GM18511 (cell line): ENCODE data around the gene AKAP8L.
"Not testable (repeated sequence)": the region's sequence is repeated elsewhere in the genome, so short reads cannot be mapped to it uniquely, and the experiment has no call there.

Experiments used
- ATAC-seq: cut with Tn5 transposase; IDR thresholded peaks from one replicate; pipeline ENCODE4 v1.9.1; 2021; ENCODE audit warnings: mild to moderate bottlenecking, moderate library complexity; ENCODE audit not compliant: unreplicated experiment

The AKAP8L gene

DNA sequence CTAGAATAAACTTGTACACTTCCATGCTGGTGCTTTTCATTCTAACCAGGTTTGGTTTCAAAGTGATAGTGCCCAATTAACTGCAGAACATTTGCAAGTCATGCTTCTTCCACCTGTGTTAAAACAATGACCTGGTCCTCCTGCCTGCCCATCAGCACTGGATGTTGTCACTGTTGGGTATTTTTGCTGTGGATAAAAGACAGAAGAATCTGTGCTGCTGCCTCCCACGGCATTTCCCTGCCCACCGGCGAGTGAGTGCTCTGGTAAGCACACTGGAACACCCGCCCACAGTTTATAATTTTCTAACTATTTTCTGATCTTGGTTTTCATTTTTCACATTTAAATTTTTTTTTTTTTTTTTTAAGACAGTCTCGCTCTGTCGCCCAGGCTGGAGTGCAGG lies 36.9 kb downstream of the AKAP8L start:
- ATAC-seq = no peak

DNA sequence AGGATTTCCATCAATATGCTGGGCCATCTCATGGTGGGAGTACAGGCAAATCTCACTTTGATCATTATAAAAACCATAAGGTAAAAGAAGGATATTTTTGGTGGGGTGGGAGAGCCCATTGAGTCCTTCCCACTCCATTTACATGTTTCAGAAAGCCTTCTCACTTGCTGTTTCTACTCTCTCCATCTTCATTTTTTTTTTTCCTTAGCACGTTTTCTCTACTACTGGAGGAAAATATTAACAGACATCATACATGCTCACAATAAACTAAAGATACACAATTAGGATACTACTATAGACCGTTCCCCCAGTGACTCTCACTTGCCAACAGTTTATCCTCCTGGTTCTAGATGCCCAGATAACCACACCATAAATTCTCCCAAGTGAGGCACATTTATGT lies 37.4 kb downstream of the AKAP8L start:
- no peak for ATAC-seq

DNA sequence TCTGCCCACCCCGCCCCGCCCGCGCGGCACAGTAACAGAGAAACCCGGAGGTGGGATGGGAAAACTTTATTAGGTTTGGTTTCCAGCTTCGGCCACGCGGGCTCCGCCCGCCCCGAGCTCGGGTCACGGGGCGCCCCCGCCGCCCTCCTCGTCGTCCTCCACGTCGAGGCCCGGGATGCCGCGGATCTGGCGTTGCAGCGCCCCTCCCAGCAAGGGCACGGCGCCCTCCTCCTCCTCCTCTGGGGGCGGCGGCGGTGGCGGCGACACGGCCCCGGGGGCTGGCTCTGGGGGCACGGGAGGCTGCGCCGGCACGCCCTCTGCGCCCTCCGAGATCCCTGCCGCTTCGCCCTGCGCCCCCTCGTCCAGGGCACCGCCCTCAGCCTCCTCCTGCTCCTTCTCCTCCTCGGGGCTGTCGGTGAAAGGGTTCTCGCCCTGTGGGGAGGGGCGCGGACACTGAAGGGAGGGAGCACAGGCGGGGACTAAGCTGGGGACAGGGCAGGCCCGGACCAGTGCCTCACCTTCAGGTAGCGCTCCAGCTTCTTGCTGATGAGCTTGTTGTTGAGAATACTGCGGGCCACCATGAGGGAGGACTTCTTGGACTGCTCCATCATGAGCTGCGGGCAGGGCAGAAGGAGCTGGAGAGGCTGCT lies 38.7 kb downstream of the AKAP8L start:
- ATAC-seq = peak; percentile 46

DNA sequence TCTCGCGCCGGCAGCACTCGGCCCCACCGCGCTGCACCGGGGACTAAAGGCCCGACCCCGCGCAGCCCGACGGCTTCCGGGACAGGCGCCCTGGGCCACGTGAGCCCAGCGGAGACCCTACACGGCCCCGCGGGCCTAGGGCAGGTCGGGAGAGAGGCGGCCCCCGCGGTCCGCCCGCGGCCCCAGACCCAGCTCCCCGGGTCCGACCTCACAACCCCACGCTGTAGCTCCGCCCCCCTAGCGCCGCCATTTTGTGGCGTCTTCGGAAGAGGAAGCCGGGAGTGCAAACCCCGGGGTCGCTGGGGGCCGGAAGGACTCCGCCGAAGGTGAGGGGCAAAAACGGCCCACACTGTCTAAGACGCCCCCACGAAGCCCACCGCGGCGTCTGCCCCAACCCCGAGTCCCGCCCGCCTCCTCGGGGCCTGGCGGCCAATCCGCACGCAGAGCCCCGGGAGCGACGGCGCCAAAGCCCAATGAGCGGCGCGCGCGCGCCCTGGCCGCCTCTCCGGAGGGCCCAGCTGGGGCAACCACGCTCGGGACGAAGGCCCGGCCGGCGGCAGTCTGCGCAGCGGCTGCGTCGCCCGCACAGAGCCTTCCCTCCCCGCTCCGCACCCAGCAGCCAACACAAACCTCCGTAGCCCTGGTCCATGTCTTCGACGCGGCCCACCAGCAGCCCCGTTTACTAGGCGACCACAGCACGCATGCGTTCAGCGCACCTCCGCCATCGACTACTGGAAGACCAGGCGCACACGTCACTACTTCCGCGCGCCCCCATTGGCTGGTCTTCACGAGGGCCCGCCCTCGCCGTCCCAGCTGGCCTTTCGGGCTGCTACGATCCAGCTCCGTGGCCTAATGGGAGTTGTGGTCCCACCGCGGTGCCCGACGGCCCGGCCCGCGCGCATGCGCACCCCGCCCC lies 39.4 kb downstream of the AKAP8L start, which contains the start of gene AKAP8:
Gene AKAP8 (minus strand): TSS at position 705 of the 916 bp plus-strand sequence. CDS start 56 bp downstream, at position 649.
- peak; percentile 84 for ATAC-seq

DNA sequence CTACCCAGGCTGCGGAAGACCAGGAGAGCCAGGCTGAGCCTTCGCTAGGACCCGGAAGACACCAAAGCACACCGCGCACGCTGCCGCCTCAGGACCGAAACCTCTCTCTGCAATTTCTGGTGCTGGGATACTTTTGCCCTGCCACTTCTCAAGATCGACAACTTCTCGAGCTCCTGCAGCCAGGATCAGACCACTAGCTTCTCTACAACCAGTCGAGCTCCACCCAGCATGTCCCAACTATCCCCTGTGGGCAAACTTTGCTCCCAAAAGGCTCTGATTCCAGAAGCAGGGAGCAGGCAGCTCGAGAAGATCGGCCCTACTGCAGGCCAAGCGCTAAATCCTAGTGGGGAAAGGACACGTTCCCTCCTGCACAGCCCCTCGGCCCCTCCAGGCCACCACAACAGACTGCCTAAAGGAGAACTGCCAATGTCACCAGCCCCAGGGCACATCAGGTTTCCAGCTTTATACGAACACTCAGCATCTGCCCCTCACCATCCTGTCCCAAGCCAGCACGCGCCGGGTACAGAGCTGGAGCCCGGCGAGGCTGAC lies 40.2 kb downstream of the AKAP8L start:
- ATAC-seq = no peak

DNA sequence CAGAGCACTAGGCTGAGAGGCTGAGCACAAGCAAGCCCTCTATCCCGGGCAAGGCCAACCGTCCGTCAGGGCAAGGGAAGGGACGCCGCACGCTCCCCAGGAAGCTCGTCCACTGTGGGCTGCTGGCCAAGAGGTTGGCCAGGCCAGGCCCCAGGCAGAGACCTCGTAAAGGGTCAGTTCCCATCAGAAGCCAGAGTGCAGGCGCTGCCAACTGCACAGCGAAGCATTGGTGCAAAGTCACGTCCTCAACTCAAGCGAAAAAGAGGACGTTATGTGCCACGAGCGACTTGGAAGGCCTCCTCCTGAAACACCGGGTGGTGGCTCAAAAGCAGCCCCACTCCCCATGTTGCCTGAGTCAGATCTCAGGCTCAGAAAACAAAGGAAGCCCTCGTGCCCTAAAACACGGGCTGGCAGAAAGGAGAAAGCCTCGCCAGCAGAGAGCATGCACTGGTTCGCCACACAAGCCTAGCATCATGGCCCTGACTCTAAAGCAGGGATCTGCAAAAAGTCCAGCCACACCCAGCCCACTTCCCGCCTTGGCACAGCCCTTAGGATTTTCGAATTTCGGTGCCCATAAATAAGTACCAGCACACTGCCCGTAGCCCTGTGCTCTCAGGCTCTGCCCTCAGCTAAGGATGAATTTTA lies 43.9 kb downstream of the AKAP8L start:
- no peak for ATAC-seq

DNA sequence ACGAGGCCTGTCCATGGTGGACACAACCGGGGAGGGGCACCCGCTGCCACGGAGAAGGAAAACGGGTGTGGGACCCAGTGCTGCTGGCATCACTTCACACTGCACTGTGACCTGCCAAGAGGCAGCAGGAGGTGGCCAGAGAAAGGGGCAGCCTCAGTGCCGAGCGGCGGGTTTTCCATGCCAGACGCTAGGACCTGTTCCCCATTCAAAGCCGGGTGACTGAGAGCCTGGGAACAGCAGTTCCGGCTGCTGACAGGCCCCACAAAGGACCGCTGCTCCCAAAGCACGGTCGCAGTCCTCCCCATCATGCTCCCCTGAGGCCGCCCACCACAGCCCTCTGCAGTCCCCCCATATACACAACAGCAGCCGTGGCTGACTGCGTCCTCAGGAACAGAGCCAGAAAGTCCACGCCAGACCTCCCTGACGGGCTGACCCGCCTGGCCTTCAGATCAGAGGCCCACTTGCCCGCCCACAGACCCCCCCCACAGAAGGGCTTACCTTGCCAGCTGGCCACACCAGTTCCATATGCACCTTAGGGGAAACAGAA lies 44.6 kb downstream of the AKAP8L start:
- no peak for ATAC-seq

DNA sequence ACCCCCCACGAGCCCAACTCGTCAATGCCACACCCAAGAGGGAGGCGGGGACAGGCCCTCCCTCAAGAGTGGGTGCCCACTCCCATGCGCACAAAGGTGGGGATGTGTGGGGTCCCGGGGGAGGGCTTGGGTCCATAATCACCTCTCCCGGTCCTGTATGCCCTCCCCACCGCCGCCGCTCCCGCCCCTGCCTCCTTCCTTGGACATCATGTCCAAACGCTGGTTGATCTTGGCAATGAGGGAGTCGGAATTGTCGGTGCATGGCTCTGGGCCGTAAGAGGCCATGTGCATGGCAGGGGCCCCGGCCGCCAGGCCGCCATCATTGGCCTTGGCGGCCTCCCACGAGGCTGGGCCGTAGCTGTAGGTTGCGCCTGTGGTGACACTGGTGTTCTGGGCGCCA lies 45.1 kb downstream of the AKAP8L start:
- ATAC-seq = no peak

DNA sequence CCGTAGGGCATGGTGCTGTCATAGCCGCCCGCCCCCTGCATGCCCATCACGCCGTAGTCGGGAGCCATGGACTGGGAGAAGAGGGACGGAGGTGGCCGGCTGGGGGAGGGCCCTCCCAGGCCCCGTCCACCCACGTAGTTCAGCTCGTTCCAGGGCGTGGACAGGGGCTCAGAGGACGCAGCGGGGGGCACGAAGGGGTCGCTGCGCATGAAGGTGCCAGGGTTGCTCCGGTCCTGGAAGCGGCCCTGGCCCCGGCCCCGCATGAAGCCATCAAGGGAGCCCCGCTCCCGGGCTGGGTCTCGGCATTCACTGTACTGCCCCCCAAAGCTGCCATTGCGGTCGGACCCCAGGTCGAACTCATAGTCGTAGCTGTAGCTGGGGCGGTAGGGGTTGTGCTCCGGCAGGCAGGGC lies 45.9 kb downstream of the AKAP8L start:
- ATAC-seq = no peak

DNA sequence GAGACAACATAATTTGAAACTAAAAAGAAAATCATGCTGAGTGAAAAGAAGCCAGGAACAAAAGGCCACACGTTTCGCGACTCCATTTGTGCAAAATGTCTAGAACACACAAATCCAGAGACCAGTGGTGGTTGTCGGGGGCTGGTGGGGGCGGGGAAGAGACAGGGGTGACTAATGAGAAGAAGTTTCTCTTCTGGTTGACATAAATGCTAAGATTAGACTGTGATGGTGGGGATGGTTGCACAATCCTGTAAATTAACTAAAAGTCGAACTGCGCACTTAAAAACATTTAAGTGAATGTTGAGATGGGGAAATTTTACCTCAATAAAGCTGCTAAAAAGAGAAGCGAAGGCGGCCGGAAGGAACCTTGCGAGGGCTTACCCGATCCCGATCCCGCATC lies 46.3 kb downstream of the AKAP8L start:
- ATAC-seq = no peak

DNA sequence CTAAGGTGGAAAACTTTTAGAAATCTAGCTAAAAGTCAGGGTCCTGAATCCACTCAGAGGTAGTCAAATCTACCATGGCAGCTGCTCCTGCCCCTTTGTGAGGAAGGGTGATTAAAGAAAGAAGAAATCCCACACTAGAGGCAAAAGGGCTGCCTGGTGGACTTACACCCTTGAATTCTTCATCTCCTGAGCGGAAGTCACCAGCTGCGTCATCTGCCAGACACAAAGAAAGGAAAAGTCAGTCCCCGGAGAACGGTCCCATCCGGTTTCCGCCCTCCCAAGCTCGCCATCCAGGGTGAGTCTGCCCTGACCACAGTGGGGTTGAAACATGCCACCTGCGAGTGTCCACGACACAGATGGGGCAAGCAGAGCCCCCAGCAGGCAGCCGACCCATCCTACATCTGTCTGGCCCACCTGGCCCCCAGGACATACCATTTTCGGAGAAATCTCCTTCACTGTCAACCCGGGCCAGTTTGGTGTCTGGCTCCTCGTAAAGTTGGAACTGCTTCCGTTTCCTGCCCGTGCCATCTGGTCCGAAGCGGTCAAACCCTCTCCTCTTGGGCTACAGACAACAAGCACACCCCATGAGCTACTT lies 46.9 kb downstream of the AKAP8L start:
- no peak for ATAC-seq

DNA sequence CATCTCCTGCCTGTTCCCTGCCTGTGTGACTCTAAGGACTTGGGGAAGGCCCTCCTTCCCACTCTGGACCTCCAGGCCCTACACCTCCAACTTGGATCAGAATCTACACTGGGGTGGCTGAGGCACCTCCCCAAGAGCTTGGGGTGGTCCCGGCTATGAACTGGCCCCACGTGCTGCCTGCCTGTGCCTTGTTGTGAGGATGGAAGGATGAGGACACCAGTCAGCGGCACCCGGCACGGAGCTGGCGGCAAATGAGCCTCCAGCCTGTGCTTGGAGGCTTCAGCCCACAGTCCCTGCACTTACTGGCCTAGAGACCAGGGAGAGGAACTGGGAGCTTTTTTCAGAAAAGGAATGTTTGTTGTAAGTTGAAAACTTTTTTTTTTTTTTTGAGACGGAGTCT lies 47.7 kb downstream of the AKAP8L start:
- no peak for ATAC-seq

DNA sequence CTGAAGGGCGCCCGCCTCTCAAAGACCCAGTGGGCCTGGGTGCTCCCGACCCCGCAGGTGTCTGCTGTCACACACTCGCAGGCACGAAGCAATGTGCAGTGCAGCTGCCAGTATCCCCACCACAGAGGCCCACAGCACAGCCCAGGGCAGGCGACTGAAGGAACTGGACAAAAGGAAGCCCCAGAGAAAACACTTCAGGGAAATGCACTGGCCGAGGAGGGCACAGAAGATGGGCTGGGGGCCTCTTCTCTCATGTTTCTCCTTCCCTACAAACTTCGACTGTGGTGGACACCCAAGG lies 49.2 kb downstream of the AKAP8L start:
- no peak for ATAC-seq

DNA sequence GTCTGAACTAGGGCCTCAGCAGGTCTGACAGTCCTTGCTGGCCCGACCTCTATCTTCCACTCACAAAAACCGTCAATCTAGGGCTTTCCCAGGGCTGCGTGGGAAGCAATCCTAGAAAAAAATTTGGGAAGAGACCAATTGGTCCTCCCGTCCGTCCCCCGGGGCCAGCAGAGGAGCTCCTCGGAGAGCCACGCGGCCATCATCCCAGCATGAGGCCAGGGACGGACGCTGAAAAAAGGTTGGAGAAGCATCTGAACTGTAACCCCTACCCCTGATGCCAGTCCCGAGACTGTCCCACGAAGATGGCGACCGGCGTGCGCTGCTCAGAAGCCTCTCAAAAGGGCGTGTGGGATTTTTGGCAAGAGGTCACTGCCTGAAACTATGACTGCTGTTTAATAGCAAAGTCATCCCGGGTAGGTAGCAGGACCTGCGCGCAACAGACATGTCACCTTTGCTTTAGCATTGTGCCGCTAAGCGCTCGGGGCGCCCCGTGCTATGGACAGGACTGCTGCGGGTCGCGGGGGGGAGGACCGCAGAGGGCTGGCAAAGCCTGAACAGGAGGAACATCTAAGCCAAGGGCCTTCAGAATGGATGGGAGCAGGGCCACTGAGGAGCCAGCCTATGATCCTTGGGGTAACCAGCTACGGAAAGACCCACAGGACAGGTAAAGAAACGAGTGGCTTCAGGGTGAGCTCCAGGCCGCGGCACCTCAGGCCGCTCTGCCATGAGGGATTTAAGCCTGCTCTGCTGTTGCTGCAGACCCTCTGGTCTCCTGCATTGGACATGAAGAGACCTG lies 49.8 kb downstream of the AKAP8L start:
- no peak for ATAC-seq

DNA sequence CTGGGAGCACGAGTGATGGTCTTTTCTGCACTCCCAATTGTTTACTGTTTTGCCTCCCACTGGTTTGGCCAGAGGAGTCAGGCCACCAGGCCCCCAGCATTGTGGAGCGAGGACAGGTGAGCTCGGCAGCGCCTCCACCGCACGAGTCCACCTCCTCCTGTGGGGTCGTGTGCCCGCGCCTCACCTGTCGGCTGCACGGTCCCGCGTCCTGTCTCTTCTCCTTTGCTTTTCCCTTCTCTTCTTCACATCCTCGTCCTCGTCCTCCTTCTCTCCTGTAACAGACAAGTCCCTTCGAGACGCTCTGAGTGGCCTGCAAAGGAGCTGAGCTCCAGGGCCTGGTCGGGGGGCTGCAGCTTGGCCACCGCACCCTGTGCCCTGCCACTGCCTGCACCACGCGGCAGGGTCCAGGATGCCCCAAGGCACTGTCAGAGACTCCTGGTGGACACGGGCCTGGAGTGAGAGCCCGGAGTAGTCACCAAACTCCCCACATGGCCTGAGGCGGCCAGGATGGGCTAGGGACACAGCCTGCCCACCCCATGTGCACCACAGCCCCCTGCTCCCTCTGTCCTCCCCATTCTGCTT lies 50.6 kb downstream of the AKAP8L start:
- no peak for ATAC-seq

DNA sequence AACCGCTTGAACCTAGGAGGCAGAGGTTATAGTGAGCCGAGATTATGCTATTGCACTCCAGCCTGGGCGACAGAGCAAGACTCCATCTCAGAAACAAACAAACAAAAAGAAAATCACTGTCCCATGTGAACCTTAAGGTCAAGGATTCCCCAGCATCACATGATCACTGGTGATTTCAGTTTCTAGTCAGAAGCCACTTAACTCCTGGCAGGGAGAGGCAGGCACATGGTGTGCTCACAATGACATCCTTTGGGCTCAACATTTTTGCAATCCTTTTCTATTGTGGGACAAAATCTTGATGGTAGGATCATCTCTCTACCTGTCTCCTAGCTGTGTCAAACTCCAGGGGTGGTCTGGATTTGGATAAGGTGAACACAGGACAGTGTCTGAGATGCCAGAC lies 51.3 kb downstream of the AKAP8L start:
- ATAC-seq = no peak

DNA sequence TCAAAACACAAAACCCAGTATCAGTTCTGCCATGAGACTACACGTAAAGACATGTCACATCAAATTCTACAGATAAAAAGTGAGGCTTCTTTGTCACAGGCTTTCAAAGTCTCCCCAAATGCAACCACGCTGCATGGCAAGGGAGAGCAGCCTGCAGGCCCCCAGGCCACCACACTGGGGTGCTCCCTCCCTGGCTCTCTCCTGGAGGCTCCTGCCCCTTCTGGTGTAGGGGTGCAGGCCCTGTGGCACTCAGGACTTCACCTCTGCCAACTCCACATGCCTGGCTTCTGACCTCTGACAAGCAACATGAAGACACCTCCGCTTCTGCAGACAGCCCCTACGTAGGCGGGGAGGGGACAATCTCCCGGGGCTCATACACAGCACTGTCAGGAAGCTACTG lies 53.5 kb downstream of the AKAP8L start:
- ATAC-seq = no peak

DNA sequence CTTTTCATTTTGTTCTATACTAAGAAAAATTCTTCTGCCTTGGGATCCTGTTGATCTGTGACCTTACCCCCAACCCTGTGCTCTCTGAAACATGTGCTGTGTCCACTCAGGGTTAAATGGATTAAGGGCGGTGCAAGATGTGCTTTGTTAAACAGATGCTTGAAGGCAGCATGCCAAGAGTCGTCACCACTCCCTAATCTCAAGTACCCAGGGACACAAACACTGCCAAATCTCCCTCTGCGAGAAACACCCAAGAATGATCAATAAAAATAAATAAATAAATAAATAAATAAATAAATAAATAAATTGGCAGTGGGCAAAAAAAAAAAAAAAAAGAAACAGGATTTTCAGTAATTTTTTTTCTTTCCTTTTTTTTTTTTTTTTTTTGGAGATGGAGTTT lies 55.0 kb downstream of the AKAP8L start:
- not testable (repeated sequence) for ATAC-seq

DNA sequence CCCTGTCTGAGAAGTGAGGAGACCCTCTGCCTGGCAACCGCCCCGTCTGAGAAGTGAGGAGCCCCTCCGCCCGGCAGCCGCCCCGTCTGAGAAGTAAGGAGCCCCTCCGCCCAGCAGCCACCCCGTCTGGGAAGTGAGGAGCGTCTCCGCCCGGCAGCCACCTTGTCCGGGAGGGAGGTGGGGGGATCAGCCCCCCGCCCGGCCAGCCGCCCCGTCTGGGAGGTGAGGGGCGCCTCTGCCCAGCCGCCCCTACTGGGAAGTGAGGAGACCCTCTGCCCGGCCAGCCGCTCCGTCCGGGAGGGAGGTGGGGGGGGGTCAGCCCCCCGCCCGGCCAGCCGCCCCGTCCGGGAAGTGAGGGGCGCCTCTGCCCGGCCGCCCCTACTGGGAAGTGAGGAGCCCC lies 55.7 kb downstream of the AKAP8L start:
- ATAC-seq = not testable (repeated sequence)

DNA sequence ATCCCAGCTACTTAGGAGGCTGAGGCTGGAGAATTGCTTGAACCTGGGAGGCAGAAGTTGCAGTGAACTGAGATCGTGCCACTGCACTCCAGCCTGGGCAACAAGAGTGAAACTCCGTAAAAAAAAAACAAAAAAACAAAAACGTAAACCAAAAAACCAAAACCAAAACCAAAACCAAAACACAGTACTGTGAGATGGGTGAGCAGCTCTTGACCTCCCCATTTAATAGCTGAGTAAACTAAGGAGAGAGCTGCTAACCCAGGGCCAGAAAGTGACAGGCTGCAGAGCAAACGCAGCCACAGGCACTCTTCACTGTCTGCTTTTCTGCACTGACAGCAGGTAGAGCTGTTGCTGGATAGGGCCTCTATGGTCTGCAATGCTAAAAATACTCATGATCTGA lies 58.8 kb downstream of the AKAP8L start:
- not testable (repeated sequence) for ATAC-seq
